Endothelial cell of umbilical vein (primary cell): Measurements from ENCODE around the gene ELK3. TPM values are rescaled to one million over a fixed set of nuclear protein-coding genes. Genes with fewer than 3 reads are reported as not detected.

Experiments
- BruUV-seq: library from RNA; stranded (reverse); fragments of 400-500 nt; replicated peaks from 2 replicates; lab custom pipeline; 2021; lab: Mats Ljungman, UMichigan
- CTCF ChIA-PET: fragments of 300-600, 350-600 bp; sonication (Branson Sonifier 250); formaldehyde crosslinking; loops from one replicate; lab custom pipeline; 2021; ENCODE audit warnings: antibody characterized with exemption, inconsistent platforms; lab: Charles Lee
- POLR2A ChIA-PET: fragments of 300-600, 350-600 bp; sonication (Branson Sonifier 250); formaldehyde crosslinking; loops from one replicate; lab custom pipeline; 2021; ENCODE audit warnings: antibody characterized with exemption, inconsistent platforms; lab: Charles Lee
- DNase-seq: peaks from one replicate; pipeline ENCODE4 v3.0.0-alpha.2; 2011; ENCODE audit warnings: low read depth, low spot score
- FAIRE-seq: peaks from 2 replicates; lab custom pipeline; 2011; peaks lifted over from hg19 to GRCh38; lab: Jason Lieb, UNC
- H2AFZ ChIP-seq: 2 replicates; pipeline ENCODE4 v1.6.0; 2012; ENCODE audit warnings: low read depth, low read length, control low read depth, inconsistent platforms
- H3K27ac ChIP-seq: 2 replicates; pipeline ENCODE4 v1.5.1; 2011; ENCODE audit warnings: low read depth, mild to moderate bottlenecking, control low read depth, low read length, moderate library complexity; ENCODE audit not compliant: insufficient read depth
- H3K27me3 ChIP-seq, 2 experiments: 2 replicates each; pipeline versions ENCODE4 v1.6.0 to v1.6.1; 2011; ENCODE audit warnings: low read length in 2 of 2, mixed read lengths in 1 of 2; ENCODE audit not compliant: control insufficient read depth in 2 of 2, insufficient read depth in 2 of 2
- H3K36me3 ChIP-seq, 2 experiments: 2 replicates in 1 of 2; 3 replicates in 1 of 2; pipeline ENCODE4 v1.5.1; 2011; ENCODE audit warnings: low read length in 2 of 2, mild to moderate bottlenecking in 1 of 2, moderate library complexity in 1 of 2; ENCODE audit not compliant: control insufficient read depth in 2 of 2, insufficient read depth in 2 of 2; ENCODE audit errors: extremely low read depth in 1 of 2
- H3K4me1 ChIP-seq: 3 replicates; pipeline ENCODE4 v1.5.1; 2011; ENCODE audit warnings: mild to moderate bottlenecking, low read length; ENCODE audit not compliant: control insufficient read depth, insufficient read depth; ENCODE audit errors: extremely low read depth
- H3K4me2 ChIP-seq: 2 replicates; pipeline ENCODE4 v1.6.1; 2011; ENCODE audit warnings: low read length, control low read depth, mixed read lengths; ENCODE audit not compliant: insufficient read depth
- H3K4me3 ChIP-seq, 3 experiments: fragments of 200-600 bp in 1 of 3; sonication (generic), shearing (Covaris generic) in 1 of 3; replicated peaks in 1 of 3; 2 replicates each; pipeline ENCODE4 v1.5.1; 2011 to 2016; ENCODE audit warnings: control low read depth in 3 of 3, low read length in 3 of 3, mild to moderate bottlenecking in 2 of 3, inconsistent platforms in 1 of 3, low read depth in 1 of 3, moderate library complexity in 1 of 3; ENCODE audit not compliant: insufficient read depth in 1 of 3
- H3K79me2 ChIP-seq: 2 replicates; pipeline ENCODE4 v1.6.0; 2012; ENCODE audit warnings: low read length, inconsistent platforms; ENCODE audit not compliant: control insufficient read depth, insufficient read depth
- H3K9ac ChIP-seq: replicated peaks from 2 replicates; pipeline ENCODE3; 2011; ENCODE audit warnings: low read length, control low read depth; ENCODE audit not compliant: insufficient read depth; ENCODE audit errors: extremely low read depth
- H3K9me1 ChIP-seq: replicated peaks from 3 replicates; pipeline ENCODE4 v1.6.0; 2011; ENCODE audit warnings: mild to moderate bottlenecking, low read length; ENCODE audit not compliant: control insufficient read depth, insufficient read depth; ENCODE audit errors: extremely low read depth
- H3K9me3 ChIP-seq: replicated peaks from 2 replicates; pipeline ENCODE4 v1.5.1; 2012; ENCODE audit warnings: low read length, inconsistent platforms; ENCODE audit not compliant: control insufficient read depth, insufficient read depth
- H4K20me1 ChIP-seq: replicated peaks from 2 replicates; pipeline ENCODE3; 2011; ENCODE audit warnings: mild to moderate bottlenecking, low read length; ENCODE audit not compliant: control insufficient read depth, insufficient read depth; ENCODE audit errors: extremely low read depth
- EZH2 ChIP-seq: IDR thresholded peaks from 2 replicates; pipeline ENCODE4 v1.6.1; 2012; ENCODE audit warnings: borderline replicate concordance, low read depth, mild to moderate bottlenecking, moderate library complexity, low read length, inconsistent platforms; ENCODE audit not compliant: severe bottlenecking
- FOS ChIP-seq: IDR thresholded peaks from 2 replicates; pipeline ENCODE4 v1.6.1; 2011; ENCODE audit warnings: mild to moderate bottlenecking, low read length, moderate library complexity, borderline replicate concordance; ENCODE audit not compliant: insufficient read depth
- GATA2 ChIP-seq: IDR thresholded peaks from 2 replicates; pipeline ENCODE4 v1.7.0; 2011; ENCODE audit warnings: low read depth, mild to moderate bottlenecking, moderate library complexity, mixed read lengths, low read length; ENCODE audit not compliant: insufficient read length, insufficient read depth
- MYC ChIP-seq: IDR thresholded peaks from one replicate; pipeline ENCODE4 v1.6.1; 2011; ENCODE audit warnings: mild to moderate bottlenecking, low read depth, low read length
- POLR2A ChIP-seq: IDR thresholded peaks from 2 replicates; pipeline ENCODE4 v1.6.1; 2012; ENCODE audit warnings: low read depth, mild to moderate bottlenecking, control low read depth, low read length
- POLR2AphosphoS5 ChIP-seq: IDR thresholded peaks from 2 replicates; pipeline ENCODE4 v1.6.1; 2012; ENCODE audit warnings: low read depth, mild to moderate bottlenecking, control low read depth, low read length, moderate library complexity; ENCODE audit not compliant: insufficient read depth
- dilution Hi-C: fragments of 300-500 bp; cut with MboI; formaldehyde crosslinking; loops from one replicate; pipeline ENCODE4 v1.15.0; 2019; ENCODE audit warnings: low sequenced_read_pairs; ENCODE audit not compliant: extremely low pct_ligation_motif_present
- intact Hi-C: fragments of 100-400 bp; cut with micrococcal nuclease; formaldehyde crosslinking; loops from one replicate; pipeline ENCODE4 v1.10.0; 2022
- polyA plus RNA-seq, 4 experiments: library from polyadenylated mRNA; depleted of rRNA in 3 of 4; stranded (reverse) in 3 of 4; unstranded in 1 of 4; fragments of >200 nt; gene quantifications; 2 replicates each; pipeline versions ENCODE4 v1.2.1 to v1.2.3, GENCODE V29; 2011 to 2012; ENCODE audit warnings: missing spikeins in 1 of 4
- total RNA-seq: library from RNA; stranded (reverse); gene quantifications from 2 replicates; pipeline ENCODE4 v1.2.3, GENCODE V29; 2021
- TF ChIP-seq, protein P1 (sequence below), 2 donors: IDR thresholded peaks; 1 replicate in 1 of 2; 2 replicates in 1 of 2; pipeline ENCODE4 v1.5.1; 2011; ENCODE audit warnings: low read length in 2 of 2, mild to moderate bottlenecking in 2 of 2, moderate library complexity in 2 of 2, control low read depth in 1 of 2, inconsistent platforms in 1 of 2, low read depth in 1 of 2; ENCODE audit not compliant: insufficient read depth in 1 of 2; ENCODE audit errors: extremely low read depth in 1 of 2
- TF ChIP-seq, protein P2 (sequence below): IDR thresholded peaks from 2 replicates; pipeline ENCODE4 v1.6.1; 2011; ENCODE audit not compliant: insufficient read depth, insufficient read length

Gene ELK3
- total and polyA plus RNA-seq, 2 donors (not counting 3 experiments of a cell fraction or from before 2014, with no cell fraction given), result 64.8 to 132 TPM

DNA sequence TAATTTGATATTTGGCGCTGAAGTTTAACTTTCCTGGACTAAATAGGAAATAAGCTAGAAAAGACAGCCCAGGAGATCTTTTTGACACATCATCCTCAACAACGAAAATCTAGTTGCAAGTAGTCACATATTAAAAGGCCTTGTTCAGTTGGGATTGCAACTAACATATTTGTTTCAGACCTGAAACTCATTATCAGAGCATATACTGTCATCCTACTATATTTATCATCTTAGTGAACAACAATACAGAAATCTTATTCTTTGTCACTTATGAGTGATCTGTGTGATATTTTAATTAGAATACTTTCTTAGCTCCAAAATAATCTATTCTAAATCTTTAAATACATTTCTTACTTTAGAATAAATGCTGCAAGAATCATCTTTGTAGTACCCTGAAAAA, 72.1 kb downstream of the ELK3 start:
- intact Hi-C loops (no loop called here), dilution Hi-C loops (no loop called here)

DNA sequence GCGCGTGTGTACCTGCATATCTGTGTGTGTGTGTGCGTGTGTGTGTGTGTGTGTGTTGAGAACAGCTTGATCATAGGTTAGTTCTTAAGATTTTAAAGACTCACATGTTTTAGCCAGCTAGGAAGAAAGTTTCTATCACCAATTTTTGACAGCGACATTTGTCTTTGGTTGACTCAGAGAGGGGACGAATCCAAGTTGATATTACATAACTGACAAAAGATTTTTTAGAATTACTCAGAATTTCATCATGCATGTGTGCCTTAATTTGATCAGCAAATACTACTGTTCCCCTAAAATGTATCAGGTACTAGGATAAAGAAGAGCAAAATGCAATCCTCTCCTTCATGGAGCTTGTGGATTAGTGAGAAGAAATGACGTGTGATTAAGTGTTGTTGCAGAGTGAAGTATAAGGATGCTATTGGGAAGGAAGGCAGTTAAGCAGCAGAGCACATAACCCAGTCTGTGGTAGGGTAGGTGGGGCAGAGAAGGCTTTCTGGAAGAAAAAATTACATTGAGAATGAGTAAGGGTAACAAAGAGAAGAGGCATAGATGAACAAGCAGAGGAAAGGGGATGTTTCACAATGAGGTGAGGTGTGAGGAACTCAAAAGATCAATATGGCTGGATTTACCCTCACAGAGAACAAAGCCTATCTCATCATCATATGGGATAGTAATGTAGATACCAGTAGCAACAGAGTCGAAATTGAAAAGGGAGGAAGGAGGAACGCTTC, 77.5 kb downstream of the ELK3 start:
- no peaks in the 10 kb centered on the region for H3K27me3 ChIP-seq
- H3K4me3 ChIP-seq, result no peak overlapping the region
- FAIRE-seq, result no peak
- H3K4me2 ChIP-seq, result no peak overlapping the region
- TF ChIP-seq MYC (no peak), POLR2A (no peak), GATA2 (no peak), EZH2 (no peak), POLR2AphosphoS5 (no peak), FOS (no peak)
- TF ChIP-seq, protein P1, sequence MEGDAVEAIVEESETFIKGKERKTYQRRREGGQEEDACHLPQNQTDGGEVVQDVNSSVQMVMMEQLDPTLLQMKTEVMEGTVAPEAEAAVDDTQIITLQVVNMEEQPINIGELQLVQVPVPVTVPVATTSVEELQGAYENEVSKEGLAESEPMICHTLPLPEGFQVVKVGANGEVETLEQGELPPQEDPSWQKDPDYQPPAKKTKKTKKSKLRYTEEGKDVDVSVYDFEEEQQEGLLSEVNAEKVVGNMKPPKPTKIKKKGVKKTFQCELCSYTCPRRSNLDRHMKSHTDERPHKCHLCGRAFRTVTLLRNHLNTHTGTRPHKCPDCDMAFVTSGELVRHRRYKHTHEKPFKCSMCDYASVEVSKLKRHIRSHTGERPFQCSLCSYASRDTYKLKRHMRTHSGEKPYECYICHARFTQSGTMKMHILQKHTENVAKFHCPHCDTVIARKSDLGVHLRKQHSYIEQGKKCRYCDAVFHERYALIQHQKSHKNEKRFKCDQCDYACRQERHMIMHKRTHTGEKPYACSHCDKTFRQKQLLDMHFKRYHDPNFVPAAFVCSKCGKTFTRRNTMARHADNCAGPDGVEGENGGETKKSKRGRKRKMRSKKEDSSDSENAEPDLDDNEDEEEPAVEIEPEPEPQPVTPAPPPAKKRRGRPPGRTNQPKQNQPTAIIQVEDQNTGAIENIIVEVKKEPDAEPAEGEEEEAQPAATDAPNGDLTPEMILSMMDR (IDR thresholded peaks at IDR 0.05; ENCODE audit: extremely low read depth in 1 of 2, insufficient read depth in 1 of 2, low read depth in 1 of 2, low read length in 2 of 2), result no peak
- TF ChIP-seq, protein P2, sequence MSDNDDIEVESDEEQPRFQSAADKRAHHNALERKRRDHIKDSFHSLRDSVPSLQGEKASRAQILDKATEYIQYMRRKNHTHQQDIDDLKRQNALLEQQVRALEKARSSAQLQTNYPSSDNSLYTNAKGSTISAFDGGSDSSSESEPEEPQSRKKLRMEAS, result no peak
- no peaks in the 10 kb centered on the region for H3K9me3 ChIP-seq
- H3K36me3 ChIP-seq, result peaks cover 22 to 43% of the 10 kb centered on the region in 2 experiments
- no peaks in the 10 kb centered on the region for H3K9me1 ChIP-seq
- H3K9ac ChIP-seq, result no peak overlapping the region
- no peak overlapping the region for H3K27ac ChIP-seq
- no peaks in the 10 kb centered on the region for H3K4me1 ChIP-seq
- CTCF ChIA-PET, result interaction anchor here (0.6 to 3.3 kb wide), 2 partner anchors 30 to 245 kb away, joined by 3 to 12 read pairs; no protein-coding TSS in a partner anchor
- H3K79me2 ChIP-seq, result peaks cover 55% of the 10 kb centered on the region
- no TSS peak for BruUV-seq
- dilution Hi-C loops (no loop called here), intact Hi-C loops (no loop called here)
- POLR2A ChIA-PET, result no interaction called here
- peaks cover 4% of the 10 kb centered on the region for H4K20me1 ChIP-seq
- no peak overlapping the region for H2AFZ ChIP-seq
- DNase-seq, result no peak

More for the DNA sequence above, 72.1 kb downstream of the ELK3 start:
- Histone ChIP-seq H3K9me1 (no peaks in the 10 kb centered on the region), H3K27ac (no peak overlapping the region), H3K4me1 (peaks cover 33% of the 10 kb centered on the region), H4K20me1 (peaks cover 5% of the 10 kb centered on the region), H3K4me2 (no peak overlapping the region), H2AFZ (no peak overlapping the region), H3K9ac (no peak overlapping the region), H3K4me3 (no peak overlapping the region), H3K27me3 (no peaks in the 10 kb centered on the region), H3K9me3 (no peaks in the 10 kb centered on the region), H3K36me3 (peaks cover 9 to 26% of the 10 kb centered on the region in 2 experiments), H3K79me2 (peaks cover 20% of the 10 kb centered on the region)
- CTCF ChIA-PET, result interaction anchor here (1.0 to 1.8 kb wide), 3 partner anchors 10 to 250 kb away, joined by 3 read pairs; no protein-coding TSS in a partner anchor
- FAIRE-seq (no peak), DNase-seq (no peak)
- POLR2A ChIA-PET, result no interaction called here
- TF ChIP-seq, protein P1 (IDR thresholded peaks at IDR 0.05; ENCODE audit: extremely low read depth in 1 of 2, insufficient read depth in 1 of 2, low read depth in 1 of 2, low read length in 2 of 2), result no peak
- peak; percentile 42 for TF ChIP-seq POLR2A
- BruUV-seq, result no TSS peak
